GM12872 (cell line): ENCODE measurements around the gene PODXL.

Experiments used
- TF ChIP-seq, protein P1 (sequence below): IDR thresholded peaks from 3 replicates; pipeline ENCODE4 v1.5.1; 2011; ENCODE audit warnings: low read depth, mild to moderate bottlenecking, low read length, moderate library complexity; ENCODE audit not compliant: insufficient read depth

PODXL gene

GRCh38 chr7:131466735-131467365 is 89.6 kb downstream of the PODXL start:
- TF ChIP-seq, protein P1, sequence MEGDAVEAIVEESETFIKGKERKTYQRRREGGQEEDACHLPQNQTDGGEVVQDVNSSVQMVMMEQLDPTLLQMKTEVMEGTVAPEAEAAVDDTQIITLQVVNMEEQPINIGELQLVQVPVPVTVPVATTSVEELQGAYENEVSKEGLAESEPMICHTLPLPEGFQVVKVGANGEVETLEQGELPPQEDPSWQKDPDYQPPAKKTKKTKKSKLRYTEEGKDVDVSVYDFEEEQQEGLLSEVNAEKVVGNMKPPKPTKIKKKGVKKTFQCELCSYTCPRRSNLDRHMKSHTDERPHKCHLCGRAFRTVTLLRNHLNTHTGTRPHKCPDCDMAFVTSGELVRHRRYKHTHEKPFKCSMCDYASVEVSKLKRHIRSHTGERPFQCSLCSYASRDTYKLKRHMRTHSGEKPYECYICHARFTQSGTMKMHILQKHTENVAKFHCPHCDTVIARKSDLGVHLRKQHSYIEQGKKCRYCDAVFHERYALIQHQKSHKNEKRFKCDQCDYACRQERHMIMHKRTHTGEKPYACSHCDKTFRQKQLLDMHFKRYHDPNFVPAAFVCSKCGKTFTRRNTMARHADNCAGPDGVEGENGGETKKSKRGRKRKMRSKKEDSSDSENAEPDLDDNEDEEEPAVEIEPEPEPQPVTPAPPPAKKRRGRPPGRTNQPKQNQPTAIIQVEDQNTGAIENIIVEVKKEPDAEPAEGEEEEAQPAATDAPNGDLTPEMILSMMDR = no peak

GRCh38 chr7:131462059-131462458 is 94.4 kb downstream of the PODXL start:
- TF ChIP-seq, protein P1 = no peak

DNA sequence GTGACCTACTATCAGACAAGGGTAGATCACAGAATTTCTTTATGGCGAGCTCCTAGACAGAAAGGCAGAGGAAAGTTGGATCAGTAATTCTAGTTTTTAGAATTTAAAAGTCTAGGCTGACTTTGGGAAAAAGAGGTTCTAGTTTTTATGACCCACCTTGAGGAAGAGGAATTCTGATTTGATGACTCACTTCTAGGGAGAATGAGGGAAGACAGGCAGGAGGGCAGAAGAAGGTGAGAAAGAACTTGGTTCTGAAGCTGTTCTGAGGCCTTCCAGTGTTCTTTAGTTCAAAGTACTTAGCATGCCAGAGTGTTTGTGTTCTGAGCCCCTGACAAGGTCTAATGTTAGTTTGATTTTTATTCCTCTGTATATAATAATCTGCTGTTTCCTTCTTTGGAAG is 97.2 kb downstream of the PODXL start:
- TF ChIP-seq, protein P1 = no peak

- TF ChIP-seq, protein P1 = no peak
Observed at GRCh38 chr7:131456338-131456737, 100.1 kb downstream of the PODXL start.

DNA sequence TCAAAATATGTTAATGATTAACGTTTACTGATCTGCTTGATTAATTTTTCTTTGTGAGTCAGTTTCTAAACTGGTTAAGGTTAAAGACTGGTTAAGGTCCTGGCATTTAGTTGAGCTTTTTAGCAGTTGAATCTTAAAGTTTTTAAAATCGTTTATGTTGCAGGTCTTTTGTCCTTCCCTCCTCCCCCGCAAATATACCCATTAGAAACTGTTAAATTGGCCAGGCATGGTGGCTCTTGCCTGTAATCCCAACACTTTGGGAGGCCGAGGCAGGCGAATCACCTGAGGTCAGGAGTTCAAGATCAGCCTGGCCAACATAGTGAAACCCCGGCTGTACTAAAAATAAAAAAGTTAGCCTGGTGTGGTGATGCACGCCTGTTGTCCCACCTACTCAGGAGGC is 100.9 kb downstream of the PODXL start:
- TF ChIP-seq, protein P1 = no peak

GRCh38 chr7:131455001-131455400 is 101.4 kb downstream of the PODXL start:
- TF ChIP-seq, protein P1 = no peak

GRCh38 chr7:131454498-131454897 is 101.9 kb downstream of the PODXL start:
- TF ChIP-seq, protein P1 = no peak
